CD4-positive, CD25-positive, alpha-beta regulatory T cell (primary cell): ENCODE data around the gene MYH9. TPM values are rescaled to one million over a fixed set of nuclear protein-coding genes. Genes with fewer than 3 reads are reported as not detected.

Source experiments
- ATAC-seq, 2 donors: fragments of 150-1000 bp; cut with Tn5 transposase; one replicate each; pipeline ENCODE4 v1.10.0; 2021; ENCODE audit warnings: low read depth in 2 of 2, moderate number of reproducible peaks in 2 of 2, moderate library complexity in 1 of 2
- DNase-seq, 3 donors: peaks; one replicate each; pipeline versions ENCODE4 v3.0.0 to v3.0.0-alpha.2; 2012 to 2022; ENCODE audit warnings: mixed read lengths in 1 of 3
- H3K27ac ChIP-seq: one replicate; pipeline ENCODE4 v1.7.0; 2013; ENCODE audit warnings: mild to moderate bottlenecking, low read length; ENCODE audit not compliant: insufficient read depth, poor library complexity, severe bottlenecking
- H3K27me3 ChIP-seq: one replicate; pipeline ENCODE4 v1.7.0; 2013; ENCODE audit warnings: low read length; ENCODE audit not compliant: control insufficient read depth, insufficient read depth
- H3K36me3 ChIP-seq: one replicate; pipeline ENCODE4 v1.7.0; 2013; ENCODE audit warnings: mild to moderate bottlenecking, low read length, moderate library complexity; ENCODE audit not compliant: control insufficient read depth, insufficient read depth
- H3K4me1 ChIP-seq: 2 replicates; pipeline ENCODE4 v1.7.0; 2013; ENCODE audit warnings: mild to moderate bottlenecking, low read length; ENCODE audit not compliant: insufficient read depth, control insufficient read depth, poor library complexity, severe bottlenecking
- H3K4me3 ChIP-seq: one replicate; pipeline ENCODE4 v1.7.0; 2013; ENCODE audit warnings: low read depth, mild to moderate bottlenecking, low read length, moderate library complexity
- H3K9me3 ChIP-seq, 2 experiments: 1 replicate in 1 of 2; 2 replicates in 1 of 2; pipeline ENCODE4 v1.7.0; 2013; ENCODE audit warnings: low read length in 2 of 2, mild to moderate bottlenecking in 1 of 2, moderate library complexity in 1 of 2; ENCODE audit not compliant: control insufficient read depth in 2 of 2
- H3K27ac Mint-ChIP-seq, 3 donors: one replicate each; pipeline ENCODE4 v1.8.0; 2020 to 2022; ENCODE audit warnings: mild to moderate bottlenecking in 3 of 3, mixed read lengths in 3 of 3, moderate library complexity in 2 of 3
- H3K27me3 Mint-ChIP-seq: one replicate; pipeline ENCODE4 v1.8.0; 2022; ENCODE audit warnings: mild to moderate bottlenecking, mixed read lengths
- H3K36me3 Mint-ChIP-seq: one replicate; pipeline ENCODE4 v1.8.0; 2020; ENCODE audit warnings: mixed read lengths
- H3K4me1 Mint-ChIP-seq, 4 donors: one replicate each; pipeline ENCODE4 v1.8.0; 2020 to 2022; ENCODE audit warnings: mixed read lengths in 4 of 4, mild to moderate bottlenecking in 1 of 4
- H3K4me3 Mint-ChIP-seq, 4 donors: one replicate each; pipeline ENCODE4 v1.8.0; 2020 to 2022; ENCODE audit warnings: mild to moderate bottlenecking in 4 of 4, mixed read lengths in 4 of 4, moderate library complexity in 3 of 4
- H3K9me3 Mint-ChIP-seq, 7 donors: one replicate each; pipeline ENCODE4 v1.8.0; 2020 to 2022; ENCODE audit warnings: mixed read lengths in 7 of 7, mild to moderate bottlenecking in 3 of 7, moderate library complexity in 2 of 7
- polyA plus RNA-seq, 4 donors: library from polyadenylated mRNA; unstranded; fragments of 300-500 nt; fragmentation: Illumina TruSeq; gene quantifications; one replicate each; pipeline ENCODE4 v1.2.3, GENCODE V29; 2021
- total RNA-seq: library from RNA; stranded (reverse); gene quantifications from one replicate; pipeline ENCODE4 v1.2.3, GENCODE V29; 2022

MYH9 gene
- total and polyA plus RNA-seq, 5 donors from 2014 or later: 80.0 to 1,341 (median 98.1) TPM

DNA sequence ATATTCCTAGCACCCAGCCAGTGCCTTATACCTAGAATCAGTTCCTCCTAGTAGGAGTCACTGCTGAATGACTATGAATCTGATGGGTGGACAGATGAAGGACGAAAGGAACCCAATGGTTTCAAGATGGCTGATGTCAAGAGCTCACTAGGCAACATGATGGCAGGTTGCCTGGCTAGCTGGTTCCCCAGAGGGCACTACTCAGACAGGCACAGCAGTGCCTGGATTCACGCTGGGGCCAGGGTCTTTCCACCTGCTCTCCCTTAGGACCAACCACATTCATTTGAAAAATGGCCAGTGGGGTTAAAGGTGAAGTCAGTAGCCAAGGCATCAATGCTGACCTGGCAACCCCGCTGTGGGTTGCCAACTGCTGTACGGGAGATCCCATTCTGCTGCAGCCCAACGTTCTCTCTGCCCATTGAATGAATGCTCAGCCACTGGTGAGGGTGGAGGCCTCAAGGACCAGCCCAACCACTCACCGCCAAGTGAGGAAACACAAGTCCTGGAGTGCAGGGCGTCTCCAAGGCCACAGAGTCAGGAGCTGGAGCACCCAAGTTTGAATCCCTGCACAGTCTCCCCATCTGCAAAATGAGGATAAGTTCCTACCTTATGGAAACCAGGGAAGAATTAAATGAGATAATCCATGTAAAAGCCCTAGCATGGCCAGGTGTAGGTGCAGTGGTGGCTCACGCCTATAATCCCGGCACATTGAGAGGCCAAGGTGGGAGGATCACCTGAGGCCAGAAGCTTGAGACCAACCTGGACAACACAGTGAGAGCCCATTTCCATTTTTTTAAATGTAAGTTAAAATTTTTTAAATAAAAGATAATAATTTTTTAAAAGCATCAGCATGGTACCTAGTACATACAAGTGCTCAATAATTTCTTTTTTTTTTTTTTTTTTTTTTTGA lies 12.4 kb downstream of the MYH9 start:
- Mint-ChIP-seq H3K4me1 (peaks cover 34 to 97% (median 73%) of the 10 kb centered on the region in 4 donors), H3K4me3 (peak overlapping the region; percentile 67 to 87 (median 86)), H3K9me3 (no peaks in the 10 kb centered on the region), H3K27me3 (no peaks in the 10 kb centered on the region), H3K27ac (peak overlapping the region; percentile 93 to 97 (median 93)), H3K36me3 (peaks cover 27% of the 10 kb centered on the region)
- ATAC-seq (no peak), DNase-seq (no peak)
- Histone ChIP-seq H3K9me3 (no peaks in the 10 kb centered on the region), H3K36me3 (peaks cover 14% of the 10 kb centered on the region), H3K27me3 (no peaks in the 10 kb centered on the region), H3K4me1 (peaks cover 95% of the 10 kb centered on the region), H3K27ac (peak overlapping the region; percentile 96), H3K4me3 (peak overlapping the region; percentile 81)

DNA sequence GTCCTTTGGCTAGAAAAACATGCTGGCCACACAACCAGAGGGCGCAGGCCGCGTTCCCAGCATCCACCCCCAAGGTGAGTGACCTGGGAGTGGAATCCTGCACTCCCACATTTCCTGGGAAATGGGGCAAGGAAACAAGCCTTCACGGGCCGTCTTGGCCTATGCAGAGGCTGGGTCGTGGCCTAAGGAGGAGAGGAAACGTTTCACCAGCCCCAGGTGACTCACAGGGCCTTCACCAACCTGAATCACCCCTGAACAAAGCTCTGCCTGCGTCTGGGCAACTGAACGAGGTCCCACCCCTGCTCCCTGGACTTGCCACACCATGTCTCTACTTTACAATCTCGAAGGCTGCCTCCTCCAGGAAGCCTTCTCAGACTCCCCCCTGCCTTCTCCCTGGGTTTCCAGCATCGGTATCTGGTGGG lies 13.2 kb downstream of the MYH9 start:
- peak; percentile 29 to 47 for ATAC-seq
- H3K36me3 Mint-ChIP-seq: peaks cover 28% of the 10 kb centered on the region

DNA sequence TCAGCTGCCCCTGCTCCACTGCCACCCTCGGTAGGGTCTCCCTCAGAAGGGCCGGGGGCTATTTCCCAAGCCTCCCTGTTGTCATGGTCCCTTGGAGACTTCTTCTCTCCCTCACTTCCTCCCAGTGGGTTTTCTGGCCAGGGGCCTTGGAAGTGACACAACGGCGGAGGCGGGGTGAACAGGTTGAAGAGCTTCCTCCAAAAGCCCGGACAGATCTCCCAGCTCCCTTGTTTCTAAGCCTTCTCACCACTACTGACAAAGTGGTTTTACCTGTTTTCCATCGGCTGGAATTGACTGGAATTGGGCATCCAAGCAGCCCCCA lies 14.5 kb downstream of the MYH9 start:
- Histone ChIP-seq H3K27me3 (no peaks in the 10 kb centered on the region), H3K27ac (peak overlapping the region; percentile 96), H3K9me3 (no peaks in the 10 kb centered on the region), H3K4me3 (peak overlapping the region; percentile 45), H3K36me3 (peaks cover 14% of the 10 kb centered on the region), H3K4me1 (peaks cover 95% of the 10 kb centered on the region)
- H3K27ac Mint-ChIP-seq: peak overlapping the region; percentile 93 to 98 (median 94)
- H3K36me3 Mint-ChIP-seq: peaks cover 26% of the 10 kb centered on the region
- H3K9me3 Mint-ChIP-seq: no peaks in the 10 kb centered on the region
- ATAC-seq (no peak), DNase-seq (no peak)
- peaks cover 48 to 96% (median 76%) of the 10 kb centered on the region in 4 donors for H3K4me1 Mint-ChIP-seq
- H3K4me3 Mint-ChIP-seq: peak overlapping the region; percentile 80 to 91 (median 90)
- no peaks in the 10 kb centered on the region for H3K27me3 Mint-ChIP-seq

More for the DNA sequence above, 13.2 kb downstream of the MYH9 start:
- H3K27me3 ChIP-seq: no peaks in the 10 kb centered on the region
- Mint-ChIP-seq H3K4me3 (peak overlapping the region; percentile 67 to 87 (median 86)), H3K9me3 (no peaks in the 10 kb centered on the region), H3K27ac (peak overlapping the region; percentile 93 to 97 (median 93)), H3K27me3 (no peaks in the 10 kb centered on the region), H3K4me1 (peaks cover 41 to 97% (median 75%) of the 10 kb centered on the region in 4 donors)
- peak in 1 of 3 donors; percentile 51 for DNase-seq
- H3K9me3 ChIP-seq: no peaks in the 10 kb centered on the region
- peaks cover 14% of the 10 kb centered on the region for H3K36me3 ChIP-seq
- peak overlapping the region; percentile 96 for H3K27ac ChIP-seq
- peaks cover 95% of the 10 kb centered on the region for H3K4me1 ChIP-seq
- peak overlapping the region; percentile 81 for H3K4me3 ChIP-seq

DNA sequence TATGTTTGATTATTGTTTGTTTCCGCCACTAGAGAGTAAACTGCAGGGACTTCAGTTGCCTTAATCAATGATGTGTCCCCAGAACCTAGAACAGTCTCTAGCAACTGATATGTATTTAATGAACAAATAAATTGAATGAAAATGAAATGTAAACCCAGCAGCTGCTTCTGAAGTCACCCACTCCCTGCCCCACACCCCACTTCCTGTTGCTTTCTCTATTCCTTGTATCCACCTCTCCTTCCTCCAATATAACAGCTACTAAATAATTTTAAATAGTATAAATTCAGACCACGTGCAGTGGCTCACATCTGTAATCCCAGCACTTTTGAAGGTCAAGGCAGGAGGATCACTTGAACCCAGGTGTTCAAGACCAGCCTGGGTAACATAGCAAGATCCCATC lies 15.8 kb downstream of the MYH9 start:
- DNase-seq (peak in 1 of 3 donors; percentile 53), ATAC-seq (no peak)
- Mint-ChIP-seq H3K27ac (peak overlapping the region; percentile 93 to 98 (median 94)), H3K4me1 (peaks cover 42 to 96% (median 68%) of the 10 kb centered on the region in 4 donors), H3K27me3 (no peaks in the 10 kb centered on the region), H3K36me3 (peaks cover 20% of the 10 kb centered on the region), H3K9me3 (no peaks in the 10 kb centered on the region), H3K4me3 (peak overlapping the region; percentile 80 to 91 (median 90))
- Histone ChIP-seq H3K27ac (peak overlapping the region; percentile 96), H3K27me3 (no peaks in the 10 kb centered on the region), H3K36me3 (peaks cover 17% of the 10 kb centered on the region), H3K4me1 (peaks cover 100% of the 10 kb centered on the region), H3K4me3 (peak overlapping the region; percentile 82), H3K9me3 (no peaks in the 10 kb centered on the region)

DNA sequence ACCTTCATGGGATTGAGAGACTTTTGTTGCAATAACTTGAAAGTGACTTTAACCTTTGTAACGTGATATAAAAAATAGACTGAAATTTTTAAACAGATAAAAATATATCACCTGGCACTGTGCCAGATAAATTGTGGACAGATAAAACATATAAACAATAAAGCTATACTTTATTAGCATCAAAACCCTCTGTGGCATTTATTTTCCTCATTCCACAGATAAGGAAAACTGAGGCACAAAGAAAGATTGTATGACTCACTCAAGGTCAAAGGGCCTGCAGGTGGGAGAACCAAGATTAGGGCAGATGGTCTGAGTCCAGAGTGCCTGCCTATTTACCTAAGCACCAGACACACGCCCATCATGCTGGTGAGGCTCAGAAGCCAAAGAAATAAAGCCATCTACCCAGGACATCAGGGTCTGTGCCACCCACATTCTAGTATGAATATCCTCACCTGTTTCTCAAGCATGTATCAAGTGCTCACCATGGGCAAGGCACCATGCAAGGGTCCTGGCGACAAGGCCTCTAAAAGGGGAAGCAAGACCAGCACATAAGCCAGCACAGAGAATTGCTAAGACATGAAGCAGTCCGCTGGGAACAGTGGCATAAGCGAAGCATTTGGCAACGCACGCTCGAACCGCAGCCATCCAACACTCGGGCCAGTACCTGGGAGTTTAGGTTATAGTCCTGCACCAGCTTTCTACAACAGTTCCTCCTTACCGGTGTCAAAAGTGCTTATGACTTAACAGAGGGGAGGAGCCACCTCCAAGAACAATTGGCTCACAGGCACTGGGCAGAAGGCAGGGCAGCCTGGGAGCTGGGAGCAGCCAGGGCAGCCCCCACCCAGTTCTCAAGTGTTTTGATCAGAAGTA lies 17.6 kb downstream of the MYH9 start:
- no peaks in the 10 kb centered on the region for H3K9me3 ChIP-seq
- Mint-ChIP-seq H3K4me3 (peak overlapping the region; percentile 80 to 91 (median 90)), H3K36me3 (peaks cover 22% of the 10 kb centered on the region), H3K4me1 (peaks cover 49 to 97% (median 73%) of the 10 kb centered on the region in 4 donors), H3K27me3 (no peaks in the 10 kb centered on the region), H3K27ac (peak overlapping the region; percentile 93 to 99 (median 98)), H3K9me3 (no peaks in the 10 kb centered on the region)
- no peaks in the 10 kb centered on the region for H3K27me3 ChIP-seq
- peak overlapping the region; percentile 96 for H3K27ac ChIP-seq
- peaks cover 20% of the 10 kb centered on the region for H3K36me3 ChIP-seq
- peaks cover 100% of the 10 kb centered on the region for H3K4me1 ChIP-seq
- no peak for DNase-seq
- H3K4me3 ChIP-seq: peak overlapping the region; percentile 82
- ATAC-seq: peak; percentile 32 to 33

DNA sequence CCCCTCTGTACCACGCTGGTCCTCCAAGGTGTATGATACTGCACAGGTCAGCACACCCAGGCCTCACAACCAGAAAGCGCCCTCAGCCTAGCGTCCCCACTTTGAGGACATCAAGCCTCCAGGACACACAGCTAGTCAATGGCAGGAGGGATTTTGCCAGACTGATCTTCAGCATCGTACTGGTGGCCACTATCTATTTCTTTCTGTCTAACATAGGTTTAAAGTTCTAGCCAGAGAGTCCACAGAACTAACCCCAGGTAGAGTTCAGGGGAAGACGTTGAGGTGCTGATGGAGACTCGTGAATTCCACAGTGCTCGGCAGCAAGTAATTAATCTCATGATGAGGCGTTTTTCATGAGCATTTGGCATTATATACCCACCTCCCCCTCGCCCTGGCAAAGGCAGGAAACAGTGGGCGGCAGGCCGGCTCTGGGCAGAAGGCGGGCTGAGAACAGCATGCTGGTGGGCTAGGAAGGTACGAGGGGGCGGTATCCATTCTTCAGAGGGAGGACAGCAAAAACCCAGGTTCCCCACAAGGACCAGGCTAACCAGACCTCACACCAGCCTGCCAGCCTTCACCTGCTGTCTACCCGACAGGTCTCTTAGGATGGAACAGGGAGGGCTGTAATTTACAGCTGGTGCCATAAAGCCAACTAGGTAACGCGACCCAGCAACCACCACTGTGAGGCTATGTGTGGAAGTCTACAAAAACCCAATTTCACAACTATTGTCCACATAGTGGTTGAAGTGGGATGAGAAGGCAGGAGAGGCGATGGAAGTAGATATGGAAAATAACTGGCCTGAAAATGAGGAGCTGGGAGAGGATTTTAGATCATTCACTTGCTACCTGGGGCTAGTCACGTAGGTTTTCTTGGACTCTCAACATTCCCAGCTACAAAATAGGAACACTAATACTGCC lies 18.5 kb downstream of the MYH9 start:
- H3K36me3 ChIP-seq: peaks cover 17% of the 10 kb centered on the region
- peak overlapping the region; percentile 96 for H3K27ac ChIP-seq

More for the DNA sequence above, 18.5 kb downstream of the MYH9 start:
- H3K36me3 Mint-ChIP-seq: peaks cover 28% of the 10 kb centered on the region
- peaks cover 49 to 98% (median 75%) of the 10 kb centered on the region in 4 donors for H3K4me1 Mint-ChIP-seq
- no peak for DNase-seq
- Histone ChIP-seq H3K27me3 (no peaks in the 10 kb centered on the region), H3K4me3 (peak overlapping the region; percentile 82), H3K4me1 (peaks cover 100% of the 10 kb centered on the region), H3K9me3 (no peaks in the 10 kb centered on the region)
- peak overlapping the region; percentile 93 to 99 (median 98) for H3K27ac Mint-ChIP-seq
- no peak for ATAC-seq
- peak overlapping the region; percentile 80 to 93 (median 90) for H3K4me3 Mint-ChIP-seq
- H3K9me3 Mint-ChIP-seq: no peaks in the 10 kb centered on the region
- H3K27me3 Mint-ChIP-seq: no peaks in the 10 kb centered on the region
